PC-9 (cell line): ENCODE measurements around the gene NID1.

Source experiments
- CTCF ChIP-seq: fragments of 200-600 bp; sonication (generic); conservative IDR thresholded peaks from 2 replicates; pipeline ENCODE4 v1.6.1; 2017; ENCODE audit warnings: mixed run types, antibody characterized with exemption, mild to moderate bottlenecking, moderate library complexity
- EZH2 ChIP-seq: fragments of 200-600 bp; sonication (generic); IDR thresholded peaks from 2 replicates; pipeline ENCODE4 v1.8.0; 2017; ENCODE audit warnings: antibody characterized with exemption, low read depth

- TF ChIP-seq CTCF = no peak
- TF ChIP-seq EZH2 = no peak
These were observed 667 bp upstream of the NID1 start for GRCh38 chr1:236065509-236066005.
